ENCODE measurements around the gene EFCAB9.

Gene EFCAB9

GRCh38 chr5:172213126-172213525 lies 19.2 kb downstream of the EFCAB9 start:
- Histone ChIP-seq H3K4me3 (ENCODE audit: low read length in 2 of 2) (no peak overlapping the region), H3K9me3 (ENCODE audit: control insufficient read depth in 2 of 2, low read length in 2 of 2) (no peaks in the 10 kb centered on the region), H3K36me3 (ENCODE audit: control insufficient read depth in 2 of 2, insufficient read depth in 2 of 2, low read length in 2 of 2) (peaks cover 8 to 17% of the 10 kb centered on the region in 2 donors), H3K9ac (ENCODE audit: low read length in 2 of 2) (no peak overlapping the region), H3K4me1 (ENCODE audit: control insufficient read depth, insufficient read depth, low read length) (no peaks in the 10 kb centered on the region), H3K27me3 (ENCODE audit: control insufficient read depth in 1 of 2, insufficient read depth in 2 of 2, low read length in 2 of 2) (no peaks in the 10 kb centered on the region), H3K27ac (ENCODE audit: low read length) (no peak overlapping the region)

- peaks cover 5 to 14% of the 10 kb centered on the region in 2 donors for H3K36me3 ChIP-seq (ENCODE audit: control insufficient read depth in 2 of 2, insufficient read depth in 2 of 2, low read length in 2 of 2)
- no peaks in the 10 kb centered on the region for H3K4me1 ChIP-seq (ENCODE audit: control insufficient read depth, insufficient read depth, low read length)
- H3K4me3 ChIP-seq (ENCODE audit: low read length in 2 of 2) = no peak overlapping the region
- H3K9me3 ChIP-seq (ENCODE audit: control insufficient read depth in 2 of 2, low read length in 2 of 2) = no peaks in the 10 kb centered on the region
- H3K27ac ChIP-seq (ENCODE audit: low read length) = no peak overlapping the region
- H3K9ac ChIP-seq (ENCODE audit: low read length in 2 of 2) = no peak overlapping the region
- no peaks in the 10 kb centered on the region for H3K27me3 ChIP-seq (ENCODE audit: control insufficient read depth in 1 of 2, insufficient read depth in 2 of 2, low read length in 2 of 2)
Measured at GRCh38 chr5:172216345-172216744, 22.4 kb downstream of the EFCAB9 start.

- Histone ChIP-seq H3K27me3 (ENCODE audit: control insufficient read depth in 1 of 2, insufficient read depth in 2 of 2, low read length in 2 of 2) (no peaks in the 10 kb centered on the region), H3K4me1 (ENCODE audit: control insufficient read depth, insufficient read depth, low read length) (no peaks in the 10 kb centered on the region), H3K36me3 (ENCODE audit: control insufficient read depth in 2 of 2, insufficient read depth in 2 of 2, low read length in 2 of 2) (peaks cover 3% of the 10 kb centered on the region in 2 donors), H3K9ac (ENCODE audit: low read length in 2 of 2) (no peak overlapping the region), H3K27ac (ENCODE audit: low read length) (no peak overlapping the region), H3K4me3 (ENCODE audit: low read length in 2 of 2) (no peak overlapping the region), H3K9me3 (ENCODE audit: control insufficient read depth in 2 of 2, low read length in 2 of 2) (no peaks in the 10 kb centered on the region)
Measured at GRCh38 chr5:172219296-172219695, 25.3 kb downstream of the EFCAB9 start.

GRCh38 chr5:172223901-172224873 lies 30.2 kb downstream of the EFCAB9 start:
- H3K9me3 ChIP-seq (ENCODE audit: control insufficient read depth in 2 of 2, low read length in 2 of 2) = no peaks in the 10 kb centered on the region
- no peak overlapping the region for H3K27ac ChIP-seq (ENCODE audit: low read length)
- H3K27me3 ChIP-seq (ENCODE audit: control insufficient read depth in 1 of 2, insufficient read depth in 2 of 2, low read length in 2 of 2) = no peaks in the 10 kb centered on the region
- H3K4me1 ChIP-seq (ENCODE audit: control insufficient read depth, insufficient read depth, low read length) = no peaks in the 10 kb centered on the region
- no peak overlapping the region for H3K9ac ChIP-seq (ENCODE audit: low read length in 2 of 2)
- H3K4me3 ChIP-seq (ENCODE audit: low read length in 2 of 2) = no peak overlapping the region
- peaks cover 0 to 3% of the 10 kb centered on the region in 2 donors for H3K36me3 ChIP-seq (ENCODE audit: control insufficient read depth in 2 of 2, insufficient read depth in 2 of 2, low read length in 2 of 2)

- Histone ChIP-seq H3K36me3 (ENCODE audit: control insufficient read depth in 2 of 2, insufficient read depth in 2 of 2, low read length in 2 of 2) (peaks cover 0 to 3% of the 10 kb centered on the region in 2 donors), H3K9me3 (ENCODE audit: control insufficient read depth in 2 of 2, low read length in 2 of 2) (no peaks in the 10 kb centered on the region), H3K4me1 (ENCODE audit: control insufficient read depth, insufficient read depth, low read length) (no peaks in the 10 kb centered on the region), H3K27me3 (ENCODE audit: control insufficient read depth in 1 of 2, insufficient read depth in 2 of 2, low read length in 2 of 2) (no peaks in the 10 kb centered on the region), H3K4me3 (ENCODE audit: low read length in 2 of 2) (no peak overlapping the region), H3K9ac (ENCODE audit: low read length in 2 of 2) (no peak overlapping the region), H3K27ac (ENCODE audit: low read length) (no peak overlapping the region)
Measured at GRCh38 chr5:172224996-172225395, 31.0 kb downstream of the EFCAB9 start.

- H3K9me3 ChIP-seq (ENCODE audit: control insufficient read depth in 2 of 2, low read length in 2 of 2) = no peaks in the 10 kb centered on the region
- no peaks in the 10 kb centered on the region for H3K27me3 ChIP-seq (ENCODE audit: control insufficient read depth in 1 of 2, insufficient read depth in 2 of 2, low read length in 2 of 2)
- H3K4me1 ChIP-seq (ENCODE audit: control insufficient read depth, insufficient read depth, low read length) = no peaks in the 10 kb centered on the region
- no peak overlapping the region for H3K27ac ChIP-seq (ENCODE audit: low read length)
- H3K4me3 ChIP-seq (ENCODE audit: low read length in 2 of 2) = no peak overlapping the region
- H3K36me3 ChIP-seq (ENCODE audit: control insufficient read depth in 2 of 2, insufficient read depth in 2 of 2, low read length in 2 of 2) = peaks cover 0 to 3% of the 10 kb centered on the region in 2 donors
- H3K9ac ChIP-seq (ENCODE audit: low read length in 2 of 2) = no peak overlapping the region
Measured at GRCh38 chr5:172229904-172230303, 35.9 kb downstream of the EFCAB9 start.

GRCh38 chr5:172234031-172234430 lies 40.1 kb downstream of the EFCAB9 start:
- no peak overlapping the region for H3K27ac ChIP-seq (ENCODE audit: low read length)
- H3K36me3 ChIP-seq (ENCODE audit: control insufficient read depth in 2 of 2, insufficient read depth in 2 of 2, low read length in 2 of 2) = peaks cover 0 to 3% of the 10 kb centered on the region in 2 donors
- no peaks in the 10 kb centered on the region for H3K27me3 ChIP-seq (ENCODE audit: control insufficient read depth in 1 of 2, insufficient read depth in 2 of 2, low read length in 2 of 2)
- H3K9ac ChIP-seq (ENCODE audit: low read length in 2 of 2) = no peak overlapping the region
- no peak overlapping the region for H3K4me3 ChIP-seq (ENCODE audit: low read length in 2 of 2)
- no peaks in the 10 kb centered on the region for H3K4me1 ChIP-seq (ENCODE audit: control insufficient read depth, insufficient read depth, low read length)
- H3K9me3 ChIP-seq (ENCODE audit: control insufficient read depth in 2 of 2, low read length in 2 of 2) = no peaks in the 10 kb centered on the region

- Histone ChIP-seq H3K4me1 (ENCODE audit: control insufficient read depth, insufficient read depth, low read length) (no peaks in the 10 kb centered on the region), H3K9ac (ENCODE audit: low read length in 2 of 2) (no peak overlapping the region), H3K9me3 (ENCODE audit: control insufficient read depth in 2 of 2, low read length in 2 of 2) (no peaks in the 10 kb centered on the region), H3K27ac (ENCODE audit: low read length) (no peak overlapping the region), H3K4me3 (ENCODE audit: low read length in 2 of 2) (no peak overlapping the region), H3K27me3 (ENCODE audit: control insufficient read depth in 1 of 2, insufficient read depth in 2 of 2, low read length in 2 of 2) (no peaks in the 10 kb centered on the region), H3K36me3 (ENCODE audit: control insufficient read depth in 2 of 2, insufficient read depth in 2 of 2, low read length in 2 of 2) (peaks cover 0 to 3% of the 10 kb centered on the region in 2 donors)
Measured at GRCh38 chr5:172235132-172235780, 41.3 kb downstream of the EFCAB9 start.

- Histone ChIP-seq H3K27ac (ENCODE audit: low read length) (no peak overlapping the region), H3K9me3 (ENCODE audit: control insufficient read depth in 2 of 2, low read length in 2 of 2) (no peaks in the 10 kb centered on the region), H3K4me1 (ENCODE audit: control insufficient read depth, insufficient read depth, low read length) (no peaks in the 10 kb centered on the region), H3K4me3 (ENCODE audit: low read length in 2 of 2) (no peak overlapping the region), H3K36me3 (ENCODE audit: control insufficient read depth in 2 of 2, insufficient read depth in 2 of 2, low read length in 2 of 2) (peaks cover 0 to 3% of the 10 kb centered on the region in 2 donors), H3K27me3 (ENCODE audit: control insufficient read depth in 1 of 2, insufficient read depth in 2 of 2, low read length in 2 of 2) (no peaks in the 10 kb centered on the region), H3K9ac (ENCODE audit: low read length in 2 of 2) (no peak overlapping the region)
Measured at GRCh38 chr5:172235827-172236736, 42.1 kb downstream of the EFCAB9 start.

GRCh38 chr5:172238334-172238733 lies 44.4 kb downstream of the EFCAB9 start:
- no peak overlapping the region for H3K9ac ChIP-seq (ENCODE audit: low read length in 2 of 2)
- no peaks in the 10 kb centered on the region for H3K9me3 ChIP-seq (ENCODE audit: control insufficient read depth in 2 of 2, low read length in 2 of 2)
- no peaks in the 10 kb centered on the region for H3K36me3 ChIP-seq (ENCODE audit: control insufficient read depth in 2 of 2, insufficient read depth in 2 of 2, low read length in 2 of 2)
- H3K4me1 ChIP-seq (ENCODE audit: control insufficient read depth, insufficient read depth, low read length) = no peaks in the 10 kb centered on the region
- no peak overlapping the region for H3K4me3 ChIP-seq (ENCODE audit: low read length in 2 of 2)
- no peak overlapping the region for H3K27ac ChIP-seq (ENCODE audit: low read length)
- no peaks in the 10 kb centered on the region for H3K27me3 ChIP-seq (ENCODE audit: control insufficient read depth in 1 of 2, insufficient read depth in 2 of 2, low read length in 2 of 2)
